K562 (cell line): ENCODE results near the gene PRDX2. TPM values are rescaled to one million over a fixed set of nuclear protein-coding genes. Genes with fewer than 3 reads are reported as not detected.

Experiments used
- PHB2 ChIP-seq: fragments of 450-650 bp; IDR thresholded peaks from 2 replicates; pipeline ENCODE4 v1.6.1; 2017; ENCODE audit warnings: low read depth
- ZNF324 ChIP-seq: fragments of 250-450 bp; sonication (Bioruptor Pico); IDR thresholded peaks from 2 replicates; pipeline ENCODE4 v1.4.0; 2020; ENCODE audit warnings: mild to moderate bottlenecking
- ZNF644 ChIP-seq: fragments of 200-800 bp; sonication (Bioruptor generic); IDR thresholded peaks from 2 replicates; pipeline ENCODE4 v1.6.1; 2016; ENCODE audit warnings: low read depth, missing genetic modification characterization, missing compliant biosample characterization
- polyA plus RNA-seq, 8 experiments: library from polyadenylated mRNA; depleted of rRNA in 4 of 8; stranded (reverse) in 5 of 8; unstranded in 3 of 8; fragments of >200 nt; fragmentation: Nextera tagmentation in 2 of 8; fragmentation: Illumina TruSeq in 1 of 8; extraction: Ambion mirVana in 2 of 8; extraction: Trizol in 1 of 8; gene quantifications; 2 replicates each; pipeline versions ENCODE4 v1.2.1 to v1.2.3, GENCODE V29; 2011 to 2014; ENCODE audit warnings: inconsistent platforms in 1 of 8, missing spikeins in 1 of 8
- total RNA-seq, 7 experiments: library from RNA; depleted of rRNA in 6 of 7; stranded (reverse); fragments of >200 nt in 6 of 7; fragmentation: Illumina TruSeq in 2 of 7; extraction: Trizol in 2 of 7; gene quantifications; 2 replicates each; pipeline versions ENCODE4 v1.2.1 to v1.2.3, GENCODE V29; 2011 to 2021; ENCODE audit warnings: low replicate concordance in 1 of 7
- TF ChIP-seq, protein P1 (sequence below), 3 experiments: fragments of 200-800 bp in 1 of 3; fragments of 250-450 bp in 1 of 3; fragments of 450-650 bp in 1 of 3; sonication (Bioruptor Pico) in 1 of 3; sonication (Bioruptor generic) in 1 of 3; formaldehyde crosslinking in 1 of 3; IDR thresholded peaks; 2 replicates each; pipeline versions ENCODE4 v1.6.1 to v1.8.0; 2016 to 2022; ENCODE audit warnings: mild to moderate bottlenecking in 2 of 3, missing genetic modification characterization in 2 of 3, missing compliant biosample characterization in 1 of 3, moderate library complexity in 1 of 3
- TF ChIP-seq, protein P2 (sequence below): sonication (generic); formaldehyde crosslinking; IDR thresholded peaks from 2 replicates; pipeline ENCODE4 v1.8.0; 2022; ENCODE audit warnings: mild to moderate bottlenecking, missing genetic modification reagents, borderline replicate concordance
- TF ChIP-seq, protein P3 (sequence below), 3 experiments: fragments of 200-800 bp in 1 of 3; sonication (Bioruptor generic) in 1 of 3; sonication (generic) in 1 of 3; formaldehyde crosslinking in 1 of 3; IDR thresholded peaks; 2 replicates each; pipeline versions ENCODE4 v1.6.1 to v1.8.0; 2016 to 2022; ENCODE audit warnings: mild to moderate bottlenecking in 2 of 3, missing compliant biosample characterization in 2 of 3, missing genetic modification characterization in 2 of 3, missing genetic modification reagents in 1 of 3
- TF ChIP-seq, protein P4 (sequence below): sonication (generic); formaldehyde crosslinking; IDR thresholded peaks from 2 replicates; pipeline ENCODE4 v1.8.1; 2022; ENCODE audit warnings: missing genetic modification reagents

PRDX2 gene
- total and polyA plus RNA-seq, 9 of the 15 experiments (the other 6 are each of a cell fraction or from before 2014, with no cell fraction given) = 206 to 1,183 (median 415) TPM

GRCh38 chr19:12783849-12784393 is 17.7 kb downstream of the PRDX2 start (continued):
- TF ChIP-seq, protein P1, sequence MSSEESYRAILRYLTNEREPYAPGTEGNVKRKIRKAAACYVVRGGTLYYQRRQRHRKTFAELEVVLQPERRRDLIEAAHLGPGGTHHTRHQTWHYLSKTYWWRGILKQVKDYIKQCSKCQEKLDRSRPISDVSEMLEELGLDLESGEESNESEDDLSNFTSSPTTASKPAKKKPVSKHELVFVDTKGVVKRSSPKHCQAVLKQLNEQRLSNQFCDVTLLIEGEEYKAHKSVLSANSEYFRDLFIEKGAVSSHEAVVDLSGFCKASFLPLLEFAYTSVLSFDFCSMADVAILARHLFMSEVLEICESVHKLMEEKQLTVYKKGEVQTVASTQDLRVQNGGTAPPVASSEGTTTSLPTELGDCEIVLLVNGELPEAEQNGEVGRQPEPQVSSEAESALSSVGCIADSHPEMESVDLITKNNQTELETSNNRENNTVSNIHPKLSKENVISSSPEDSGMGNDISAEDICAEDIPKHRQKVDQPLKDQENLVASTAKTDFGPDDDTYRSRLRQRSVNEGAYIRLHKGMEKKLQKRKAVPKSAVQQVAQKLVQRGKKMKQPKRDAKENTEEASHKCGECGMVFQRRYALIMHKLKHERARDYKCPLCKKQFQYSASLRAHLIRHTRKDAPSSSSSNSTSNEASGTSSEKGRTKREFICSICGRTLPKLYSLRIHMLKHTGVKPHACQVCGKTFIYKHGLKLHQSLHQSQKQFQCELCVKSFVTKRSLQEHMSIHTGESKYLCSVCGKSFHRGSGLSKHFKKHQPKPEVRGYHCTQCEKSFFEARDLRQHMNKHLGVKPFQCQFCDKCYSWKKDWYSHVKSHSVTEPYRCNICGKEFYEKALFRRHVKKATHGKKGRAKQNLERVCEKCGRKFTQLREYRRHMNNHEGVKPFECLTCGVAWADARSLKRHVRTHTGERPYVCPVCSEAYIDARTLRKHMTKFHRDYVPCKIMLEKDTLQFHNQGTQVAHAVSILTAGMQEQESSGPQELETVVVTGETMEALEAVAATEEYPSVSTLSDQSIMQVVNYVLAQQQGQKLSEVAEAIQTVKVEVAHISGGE (CRISPR knock-in tag; IDR thresholded peaks at IDR 0.05) = peak in 1 of 3 experiments; percentile 15; a peak in 1 of 6 replicates
- TF ChIP-seq, protein P2, sequence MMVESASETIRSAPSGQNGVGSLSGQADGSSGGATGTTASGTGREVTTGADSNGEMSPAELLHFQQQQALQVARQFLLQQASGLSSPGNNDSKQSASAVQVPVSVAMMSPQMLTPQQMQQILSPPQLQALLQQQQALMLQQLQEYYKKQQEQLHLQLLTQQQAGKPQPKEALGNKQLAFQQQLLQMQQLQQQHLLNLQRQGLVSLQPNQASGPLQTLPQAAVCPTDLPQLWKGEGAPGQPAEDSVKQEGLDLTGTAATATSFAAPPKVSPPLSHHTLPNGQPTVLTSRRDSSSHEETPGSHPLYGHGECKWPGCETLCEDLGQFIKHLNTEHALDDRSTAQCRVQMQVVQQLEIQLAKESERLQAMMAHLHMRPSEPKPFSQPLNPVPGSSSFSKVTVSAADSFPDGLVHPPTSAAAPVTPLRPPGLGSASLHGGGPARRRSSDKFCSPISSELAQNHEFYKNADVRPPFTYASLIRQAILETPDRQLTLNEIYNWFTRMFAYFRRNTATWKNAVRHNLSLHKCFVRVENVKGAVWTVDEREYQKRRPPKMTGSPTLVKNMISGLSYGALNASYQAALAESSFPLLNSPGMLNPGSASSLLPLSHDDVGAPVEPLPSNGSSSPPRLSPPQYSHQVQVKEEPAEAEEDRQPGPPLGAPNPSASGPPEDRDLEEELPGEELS (CRISPR knock-in tag) = no peak
- TF ChIP-seq PHB2 (no peak), ZNF324 (CRISPR knock-in tag) (no peak), ZNF644 (tag) (no peak)
- TF ChIP-seq, protein P3, sequence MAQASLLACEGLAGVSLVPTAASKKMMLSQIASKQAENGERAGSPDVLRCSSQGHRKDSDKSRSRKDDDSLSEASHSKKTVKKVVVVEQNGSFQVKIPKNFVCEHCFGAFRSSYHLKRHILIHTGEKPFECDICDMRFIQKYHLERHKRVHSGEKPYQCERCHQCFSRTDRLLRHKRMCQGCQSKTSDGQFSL (CRISPR knock-in tag; IDR thresholded peaks at IDR 0.05) = no peak; the same call in 1 of the 2 replicates
- TF ChIP-seq, protein P3 (tag; IDR thresholded peaks at IDR 0.05) = 0 out of 4 replicates have a peak, but pooled peaks of 1 of the 2 experiments have one; percentile 16
- TF ChIP-seq, protein P4, sequence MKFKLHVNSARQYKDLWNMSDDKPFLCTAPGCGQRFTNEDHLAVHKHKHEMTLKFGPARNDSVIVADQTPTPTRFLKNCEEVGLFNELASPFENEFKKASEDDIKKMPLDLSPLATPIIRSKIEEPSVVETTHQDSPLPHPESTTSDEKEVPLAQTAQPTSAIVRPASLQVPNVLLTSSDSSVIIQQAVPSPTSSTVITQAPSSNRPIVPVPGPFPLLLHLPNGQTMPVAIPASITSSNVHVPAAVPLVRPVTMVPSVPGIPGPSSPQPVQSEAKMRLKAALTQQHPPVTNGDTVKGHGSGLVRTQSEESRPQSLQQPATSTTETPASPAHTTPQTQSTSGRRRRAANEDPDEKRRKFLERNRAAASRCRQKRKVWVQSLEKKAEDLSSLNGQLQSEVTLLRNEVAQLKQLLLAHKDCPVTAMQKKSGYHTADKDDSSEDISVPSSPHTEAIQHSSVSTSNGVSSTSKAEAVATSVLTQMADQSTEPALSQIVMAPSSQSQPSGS (CRISPR knock-in tag) = no peak
